ENCODE results near the gene FIG4. TPM values are rescaled to one million over a fixed set of nuclear protein-coding genes. Genes with fewer than 3 reads are reported as not detected.

The FIG4 gene
- total RNA-seq, 4 donors from 2014 or later, result 4.1 to 35.5 (median 17.4) TPM

DNA sequence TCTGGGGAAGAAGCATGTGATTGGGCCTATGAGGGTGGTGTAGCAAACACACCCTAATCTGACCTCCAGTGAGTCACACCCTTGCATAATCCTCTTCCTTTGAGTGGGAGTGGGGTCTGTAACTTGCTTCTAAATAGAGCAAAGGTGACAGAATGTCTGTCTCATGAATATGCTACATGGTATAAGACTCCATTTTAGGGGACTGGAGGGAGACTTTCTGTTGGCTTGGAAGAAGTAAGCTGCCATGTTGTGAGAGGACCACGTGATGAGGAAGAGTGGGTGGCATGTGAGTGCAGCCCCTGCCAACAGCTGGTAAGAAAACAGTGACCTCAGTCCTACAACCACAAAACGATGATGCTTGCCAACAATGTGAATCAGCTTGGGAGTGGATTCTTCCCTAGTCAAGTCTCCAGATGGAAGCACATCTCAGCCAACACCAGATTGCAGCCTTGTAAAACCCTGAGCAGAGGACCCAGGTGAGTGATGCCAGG is 3.8 kb upstream of the FIG4 start:
- no peaks in the 10 kb centered on the region for H3K36me3 ChIP-seq
- DNase-seq, result no peak
- no peaks in the 10 kb centered on the region for H3K4me1 ChIP-seq
- intact Hi-C loops (cut with DNase I; ENCODE audit: low total_unique reads), result no loop called here
- no peak overlapping the region for H3K4me3 ChIP-seq
- H3K27me3 ChIP-seq, result no peaks in the 10 kb centered on the region
- H3K27ac ChIP-seq, result no peak overlapping the region
- no peaks in the 10 kb centered on the region for H3K9me3 ChIP-seq
- TF ChIP-seq, protein P1, sequence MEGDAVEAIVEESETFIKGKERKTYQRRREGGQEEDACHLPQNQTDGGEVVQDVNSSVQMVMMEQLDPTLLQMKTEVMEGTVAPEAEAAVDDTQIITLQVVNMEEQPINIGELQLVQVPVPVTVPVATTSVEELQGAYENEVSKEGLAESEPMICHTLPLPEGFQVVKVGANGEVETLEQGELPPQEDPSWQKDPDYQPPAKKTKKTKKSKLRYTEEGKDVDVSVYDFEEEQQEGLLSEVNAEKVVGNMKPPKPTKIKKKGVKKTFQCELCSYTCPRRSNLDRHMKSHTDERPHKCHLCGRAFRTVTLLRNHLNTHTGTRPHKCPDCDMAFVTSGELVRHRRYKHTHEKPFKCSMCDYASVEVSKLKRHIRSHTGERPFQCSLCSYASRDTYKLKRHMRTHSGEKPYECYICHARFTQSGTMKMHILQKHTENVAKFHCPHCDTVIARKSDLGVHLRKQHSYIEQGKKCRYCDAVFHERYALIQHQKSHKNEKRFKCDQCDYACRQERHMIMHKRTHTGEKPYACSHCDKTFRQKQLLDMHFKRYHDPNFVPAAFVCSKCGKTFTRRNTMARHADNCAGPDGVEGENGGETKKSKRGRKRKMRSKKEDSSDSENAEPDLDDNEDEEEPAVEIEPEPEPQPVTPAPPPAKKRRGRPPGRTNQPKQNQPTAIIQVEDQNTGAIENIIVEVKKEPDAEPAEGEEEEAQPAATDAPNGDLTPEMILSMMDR (IDR thresholded peaks at IDR 0.05), result no peak
- TF ChIP-seq POLR2A (IDR thresholded peaks at IDR 0.05), result no peak

DNA sequence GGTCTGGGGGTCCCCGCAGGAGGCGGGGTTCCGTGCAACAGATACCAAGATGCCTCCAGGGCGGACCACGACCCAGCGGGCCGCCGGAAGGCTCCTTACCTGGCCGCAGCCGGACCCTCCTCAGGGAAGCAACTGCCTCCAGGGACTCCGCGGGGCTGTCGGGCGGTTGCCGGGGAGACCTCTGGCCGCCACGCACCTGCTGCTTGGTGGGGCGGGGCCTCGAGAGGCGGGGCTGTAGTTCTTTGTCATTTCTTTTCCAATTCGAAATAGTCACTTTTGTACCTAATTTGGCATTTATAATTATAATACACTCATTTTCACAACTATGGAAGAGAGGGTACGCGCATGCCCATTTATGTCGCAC is 741 bp upstream of the FIG4 start:
- H3K27me3 ChIP-seq, result no peaks in the 10 kb centered on the region
- peak overlapping the region; percentile 81 to 84 for H3K27ac ChIP-seq
- no peaks in the 10 kb centered on the region for H3K4me1 ChIP-seq
- H3K36me3 ChIP-seq, result no peaks in the 10 kb centered on the region
- TF ChIP-seq POLR2A (IDR thresholded peaks at IDR 0.05), result no peak
- TF ChIP-seq, protein P1 (IDR thresholded peaks at IDR 0.05), result no peak
- DNase-seq, result peak; percentile 34 to 36
- H3K9me3 ChIP-seq, result no peaks in the 10 kb centered on the region
- H3K4me3 ChIP-seq, result peak overlapping the region; percentile 73 to 96
- intact Hi-C loops (cut with DNase I; ENCODE audit: low total_unique reads), result no loop called here

DNA sequence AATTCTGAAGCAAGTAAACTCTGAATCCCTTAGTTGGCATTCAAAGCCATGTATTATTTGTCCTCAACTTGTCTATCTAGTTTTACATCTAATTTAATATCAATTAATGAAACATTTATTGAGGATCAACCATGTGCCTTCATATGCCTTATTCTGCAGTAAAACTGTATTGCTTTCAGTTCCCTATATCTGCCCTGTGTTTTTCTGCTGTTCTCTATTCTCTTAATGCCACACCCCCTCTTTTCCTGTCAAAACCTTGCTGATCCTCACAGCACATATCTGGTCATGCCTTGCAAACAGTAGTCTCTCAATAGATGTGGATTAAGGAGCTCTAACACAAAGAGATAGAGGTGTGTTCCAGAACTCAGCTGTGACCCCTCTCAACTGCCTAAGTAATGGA is 2.0 kb downstream of the FIG4 start:
- no peaks in the 10 kb centered on the region for H3K27me3 ChIP-seq
- H3K36me3 ChIP-seq, result no peaks in the 10 kb centered on the region
- no peaks in the 10 kb centered on the region for H3K9me3 ChIP-seq
- H3K4me3 ChIP-seq, result no peak overlapping the region
- intact Hi-C loops (cut with DNase I; ENCODE audit: low total_unique reads), result no loop called here
- no peak overlapping the region for H3K27ac ChIP-seq
- no peak for TF ChIP-seq POLR2A (IDR thresholded peaks at IDR 0.05)
- TF ChIP-seq, protein P1 (IDR thresholded peaks at IDR 0.05), result no peak
- no peaks in the 10 kb centered on the region for H3K4me1 ChIP-seq
- DNase-seq, result no peak

DNA sequence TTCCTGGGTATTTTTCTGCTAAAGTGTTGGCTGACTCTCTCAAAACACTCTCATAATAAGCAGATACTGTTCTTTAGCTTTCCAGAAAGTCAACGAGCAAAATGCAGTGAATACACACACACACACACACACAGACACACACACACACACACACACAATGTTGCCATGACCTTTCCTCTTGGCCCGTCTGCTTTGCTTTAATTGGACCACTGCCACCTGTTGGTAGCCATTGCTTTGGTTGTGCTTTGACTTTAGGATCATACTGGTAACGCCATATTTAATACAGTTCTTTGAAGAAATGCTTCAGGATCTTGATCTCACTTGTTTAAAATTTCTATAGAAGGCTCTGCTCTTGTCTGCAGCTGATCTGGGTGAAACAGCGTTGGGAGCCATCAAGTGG is 4.4 kb downstream of the FIG4 start:
- H3K27me3 ChIP-seq, result no peaks in the 10 kb centered on the region
- DNase-seq, result no peak
- intact Hi-C loops (cut with DNase I; ENCODE audit: low total_unique reads), result no loop called here
- no peak for TF ChIP-seq POLR2A (IDR thresholded peaks at IDR 0.05)
- TF ChIP-seq, protein P1 (IDR thresholded peaks at IDR 0.05), result no peak
- H3K9me3 ChIP-seq, result no peaks in the 10 kb centered on the region
- no peak overlapping the region for H3K27ac ChIP-seq
- H3K4me3 ChIP-seq, result no peak overlapping the region
- no peaks in the 10 kb centered on the region for H3K4me1 ChIP-seq
- H3K36me3 ChIP-seq, result no peaks in the 10 kb centered on the region

DNA sequence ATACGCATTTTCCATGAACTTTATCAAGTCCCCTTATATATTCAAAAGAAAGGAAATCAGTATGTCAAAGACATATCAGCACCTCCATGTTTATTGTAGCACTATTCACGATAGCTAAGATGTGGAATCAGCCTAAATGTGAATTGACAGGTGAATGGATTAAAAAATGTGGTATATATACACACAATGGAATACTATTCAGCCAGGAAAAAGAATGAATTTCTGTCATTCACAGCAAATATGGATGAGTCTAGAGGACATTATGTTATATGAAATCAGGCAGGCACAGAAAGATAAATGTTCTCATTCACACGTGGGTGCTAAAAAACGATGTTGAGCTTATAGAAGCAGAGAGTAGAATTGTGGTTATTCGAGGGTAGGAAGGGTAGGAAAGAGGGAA is 5.3 kb downstream of the FIG4 start:
- no peak for TF ChIP-seq POLR2A (IDR thresholded peaks at IDR 0.05)
- Histone ChIP-seq H3K4me1 (no peaks in the 10 kb centered on the region), H3K27me3 (no peaks in the 10 kb centered on the region), H3K9me3 (no peaks in the 10 kb centered on the region), H3K27ac (no peak overlapping the region), H3K36me3 (no peaks in the 10 kb centered on the region), H3K4me3 (no peak overlapping the region)
- intact Hi-C loops (cut with DNase I; ENCODE audit: low total_unique reads), result no loop called here
- DNase-seq, result no peak

DNA sequence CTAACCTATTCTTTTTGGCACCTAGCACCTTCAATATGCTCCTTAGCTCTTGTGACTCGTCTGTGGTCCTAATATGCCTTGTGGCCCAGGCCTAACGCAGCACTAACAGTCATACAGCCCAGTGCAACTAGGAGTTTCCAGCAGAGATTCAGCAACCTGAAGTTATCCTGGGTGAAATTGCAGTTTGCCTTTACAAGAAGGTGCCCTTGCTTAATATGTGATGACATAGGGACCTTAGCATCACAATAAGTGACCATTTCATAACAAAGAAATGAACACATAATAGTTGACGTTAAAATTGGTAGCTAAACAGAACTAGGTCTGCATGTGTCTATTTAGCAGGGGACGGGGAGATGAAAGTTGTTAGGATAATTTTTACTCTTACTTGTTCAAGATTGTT is 10.1 kb downstream of the FIG4 start:
- H3K4me1 ChIP-seq, result no peaks in the 10 kb centered on the region
- no peaks in the 10 kb centered on the region for H3K9me3 ChIP-seq
- H3K36me3 ChIP-seq, result no peaks in the 10 kb centered on the region
- H3K4me3 ChIP-seq, result no peak overlapping the region
- no peak for DNase-seq
- TF ChIP-seq, protein P1 (IDR thresholded peaks at IDR 0.05), result no peak
- TF ChIP-seq POLR2A (IDR thresholded peaks at IDR 0.05), result no peak
- intact Hi-C loops (cut with DNase I; ENCODE audit: low total_unique reads), result loop anchor here (10.0 kb wide), 1 partner anchor 334 kb away; no protein-coding TSS in a partner anchor
- H3K27ac ChIP-seq, result no peak overlapping the region
- H3K27me3 ChIP-seq, result no peaks in the 10 kb centered on the region
